GM19351 (cell line): ENCODE results near the gene TBX4.

ENCODE experiments used
- ATAC-seq: cut with Tn5 transposase; IDR thresholded peaks from one replicate; pipeline ENCODE4 v1.9.1; 2021; ENCODE audit warnings: mild to moderate bottlenecking, moderate library complexity; ENCODE audit not compliant: unreplicated experiment

TBX4 gene

DNA sequence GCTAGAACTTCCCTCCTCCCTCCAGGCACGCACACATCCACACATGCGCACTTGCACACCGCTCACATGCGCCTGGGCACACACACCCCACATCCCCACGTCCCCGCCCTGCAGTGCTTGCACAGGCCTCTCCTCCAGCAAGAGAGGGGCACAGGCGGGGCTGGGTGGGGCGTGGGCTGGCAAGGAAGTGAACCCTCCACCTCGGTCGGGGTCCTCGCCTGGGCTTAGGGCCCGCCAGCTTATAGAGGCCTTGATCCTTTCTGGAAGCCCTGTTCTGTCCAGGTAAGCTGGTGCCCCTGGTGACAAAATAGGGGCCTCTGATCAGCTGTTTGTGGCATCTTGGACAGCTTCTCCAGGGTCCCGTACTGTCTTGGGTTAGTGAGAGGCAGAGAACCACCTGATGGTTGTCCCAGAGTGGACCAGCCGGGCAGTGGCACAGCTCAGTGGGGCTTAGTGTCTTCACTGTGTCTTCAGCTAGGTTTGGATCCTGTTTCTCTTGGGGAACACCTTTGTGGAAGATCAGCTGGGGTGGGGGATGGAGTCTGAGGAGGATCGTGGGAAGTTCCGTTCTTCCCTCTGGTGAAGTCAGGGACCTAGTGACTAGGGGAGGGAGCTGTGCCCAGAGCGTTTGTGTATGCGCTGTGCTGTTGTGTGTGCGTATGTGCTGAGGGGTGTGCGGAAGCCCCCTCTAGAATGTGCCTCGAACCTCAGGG, 12.1 kb downstream of the TBX4 start:
- ATAC-seq: no peak

GRCh38 chr17:61464843-61465180, 12.6 kb downstream of the TBX4 start:
- ATAC-seq: no peak

GRCh38 chr17:61465550-61466237, 13.5 kb downstream of the TBX4 start:
- ATAC-seq: no peak

DNA sequence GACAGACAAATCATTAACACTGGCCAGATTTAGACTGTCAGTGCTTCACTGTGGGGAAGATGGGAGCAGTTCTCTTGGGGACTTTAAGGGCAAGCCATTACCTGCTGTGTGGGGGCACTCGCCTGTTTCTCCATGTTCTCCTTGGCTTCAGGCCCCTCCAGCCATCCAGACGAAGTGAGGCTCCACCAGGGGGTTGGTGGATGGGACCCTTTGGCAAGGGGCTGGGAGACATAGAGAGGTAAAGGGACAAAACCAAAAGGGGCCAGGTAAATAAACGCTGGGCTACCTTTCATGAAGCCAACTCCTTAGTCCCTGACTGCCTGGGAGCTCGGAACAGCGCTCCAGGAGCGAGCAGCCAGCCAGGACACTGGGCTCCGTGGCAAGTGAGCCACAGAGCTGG, 14.0 kb downstream of the TBX4 start:
- no peak for ATAC-seq

DNA sequence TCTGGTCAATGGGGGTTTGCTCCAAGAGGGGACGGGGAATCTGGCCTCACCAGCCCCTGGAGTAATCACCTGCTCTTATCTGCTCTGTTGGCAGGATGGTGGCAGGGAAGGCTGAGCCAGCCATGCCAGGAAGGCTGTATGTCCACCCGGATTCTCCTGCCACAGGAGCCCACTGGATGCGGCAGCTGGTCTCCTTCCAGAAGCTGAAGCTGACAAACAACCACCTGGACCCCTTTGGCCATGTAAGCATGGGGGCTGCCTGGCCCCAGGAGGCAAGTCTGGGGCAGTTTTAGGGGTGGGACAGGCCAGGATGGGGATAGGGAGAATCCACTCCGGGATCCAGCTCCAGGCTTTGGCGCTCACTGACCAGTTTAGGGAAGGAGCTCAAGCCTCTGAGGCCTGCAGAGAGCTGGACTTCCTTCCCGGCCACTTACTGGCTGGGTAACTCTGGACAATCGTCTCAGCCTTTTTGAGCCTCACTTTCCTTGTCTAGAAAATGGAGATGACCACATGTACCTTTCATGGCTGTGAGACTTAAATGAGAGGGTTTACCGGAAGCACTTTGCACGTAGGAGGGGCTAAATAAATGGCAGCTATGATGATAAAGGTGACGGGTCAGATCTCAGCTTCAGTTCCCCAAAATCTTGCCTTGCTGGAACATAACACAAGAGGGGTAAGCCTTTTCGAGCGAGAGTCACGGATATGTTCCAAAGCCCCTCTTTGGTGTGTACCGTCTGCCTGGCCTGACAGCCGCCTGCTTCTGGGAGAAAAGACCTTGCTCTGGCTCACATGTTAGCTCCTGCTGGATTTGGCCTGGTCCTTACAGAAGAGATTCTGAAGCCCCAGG, 15.4 kb downstream of the TBX4 start:
- ATAC-seq: no peak

DNA sequence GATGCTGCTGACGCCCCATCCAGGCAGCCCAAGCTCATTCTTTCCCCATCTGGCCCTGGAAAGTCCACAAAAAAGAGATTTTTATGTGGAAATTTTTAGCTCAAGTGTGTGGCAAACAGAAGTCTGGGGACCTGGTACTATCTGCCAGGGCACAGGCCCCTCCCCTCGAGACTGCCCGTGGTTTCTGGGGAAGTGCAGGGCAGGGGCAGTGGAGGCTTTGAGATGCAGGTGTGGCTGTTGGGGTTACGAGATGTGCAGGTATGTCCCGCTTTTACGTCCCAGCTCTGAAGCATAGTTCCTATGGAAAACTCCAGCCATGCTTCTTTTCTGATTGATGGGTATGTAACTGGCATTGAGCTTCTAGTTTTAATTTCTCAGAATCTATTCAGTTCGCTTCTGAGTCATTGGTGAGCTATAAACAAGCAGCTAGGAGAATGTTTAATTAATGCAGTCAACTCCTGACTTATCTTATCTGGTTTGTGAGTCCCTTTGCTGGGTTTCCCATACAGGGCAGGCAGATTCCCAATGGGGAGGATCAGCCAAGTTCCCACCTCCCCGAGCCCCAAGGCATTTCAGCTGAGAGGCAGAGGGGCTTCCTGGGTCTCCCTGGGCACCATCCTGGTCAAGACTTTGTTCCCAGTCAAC, 16.2 kb downstream of the TBX4 start:
- ATAC-seq: no peak

DNA sequence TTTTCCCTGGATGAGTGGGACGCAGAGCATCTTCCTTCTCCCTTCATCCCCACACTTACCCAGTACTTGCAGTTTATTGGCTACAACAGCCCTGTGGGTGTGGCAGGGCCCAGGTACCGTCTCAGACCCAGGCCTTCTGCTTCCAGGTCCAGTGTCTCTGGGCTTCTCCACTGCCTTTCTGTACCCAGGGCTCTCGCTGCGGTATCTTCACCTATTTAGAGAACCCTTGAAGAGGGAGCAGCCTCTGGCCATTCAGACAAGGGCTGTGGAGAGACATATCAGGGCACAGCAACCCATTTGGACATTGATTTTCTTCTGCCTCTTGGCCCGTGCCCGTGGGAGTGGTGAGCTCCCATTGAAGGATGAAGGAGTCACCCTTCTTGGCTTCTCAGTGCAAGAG, 17.3 kb downstream of the TBX4 start:
- no peak for ATAC-seq

- no peak for ATAC-seq
Observed at GRCh38 chr17:61469949-61470348, 17.7 kb downstream of the TBX4 start.

DNA sequence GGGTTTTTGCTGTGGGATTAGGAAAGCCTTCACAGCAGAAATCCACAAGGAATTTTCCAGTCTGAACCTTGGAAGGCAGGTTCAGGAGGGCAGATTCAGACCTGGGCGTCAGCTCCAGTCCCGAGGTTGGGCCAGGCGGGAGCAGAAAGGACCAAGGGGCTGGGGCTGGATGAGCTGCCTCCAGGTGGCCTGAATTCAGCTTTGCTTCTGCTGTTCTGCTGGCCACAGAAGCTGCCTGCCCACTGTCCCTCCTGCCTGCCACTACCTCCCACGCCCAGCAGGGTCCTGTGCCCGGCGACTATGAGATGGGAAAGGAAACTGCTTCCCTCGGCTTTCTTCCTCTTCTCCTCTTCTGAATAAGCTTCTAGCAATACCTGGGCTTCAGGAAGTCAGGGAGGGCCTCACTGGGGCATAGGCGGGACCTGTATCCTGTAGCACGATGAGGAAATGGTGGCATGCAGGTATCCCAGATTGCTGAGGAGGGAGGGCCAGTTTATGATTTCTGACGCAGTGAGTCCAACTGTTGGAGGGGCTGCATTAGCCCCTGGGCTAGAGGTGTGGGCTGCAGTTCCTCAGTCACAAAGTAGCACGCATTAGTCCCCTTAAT, 18.4 kb downstream of the TBX4 start:
- no peak for ATAC-seq

DNA sequence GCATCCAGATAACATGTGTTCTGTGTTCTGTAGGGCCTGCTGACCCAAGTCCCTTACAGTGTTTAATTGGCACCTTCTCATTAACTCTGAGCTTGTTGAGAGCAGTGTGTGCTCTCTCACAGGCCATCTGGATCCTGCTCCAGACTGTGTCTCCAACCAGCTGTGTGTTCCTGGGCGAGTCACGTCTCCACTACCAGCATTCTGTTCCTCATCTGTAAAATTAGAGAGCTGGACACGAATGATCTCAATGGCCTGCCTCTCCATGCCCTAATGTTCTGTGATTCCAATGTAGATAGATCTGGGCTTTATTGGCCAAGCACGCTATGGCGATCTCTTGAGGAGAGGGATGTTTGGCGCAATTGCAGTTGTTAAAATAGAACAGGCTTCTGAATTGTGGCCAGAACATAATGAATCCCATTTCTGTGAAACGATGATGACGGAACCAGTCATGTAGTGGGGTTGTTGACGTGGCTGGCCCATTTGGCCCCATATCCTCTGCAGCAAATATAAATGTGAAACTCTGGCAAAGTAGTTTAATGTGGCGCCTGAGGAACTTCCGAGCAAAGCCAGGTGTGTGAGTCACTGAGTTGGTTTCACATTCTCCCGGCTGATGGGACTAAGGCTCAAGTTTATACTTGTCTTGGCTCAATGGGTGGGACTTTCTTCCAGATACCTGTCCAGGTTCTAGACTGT, 22.2 kb downstream of the TBX4 start:
- no peak for ATAC-seq

DNA sequence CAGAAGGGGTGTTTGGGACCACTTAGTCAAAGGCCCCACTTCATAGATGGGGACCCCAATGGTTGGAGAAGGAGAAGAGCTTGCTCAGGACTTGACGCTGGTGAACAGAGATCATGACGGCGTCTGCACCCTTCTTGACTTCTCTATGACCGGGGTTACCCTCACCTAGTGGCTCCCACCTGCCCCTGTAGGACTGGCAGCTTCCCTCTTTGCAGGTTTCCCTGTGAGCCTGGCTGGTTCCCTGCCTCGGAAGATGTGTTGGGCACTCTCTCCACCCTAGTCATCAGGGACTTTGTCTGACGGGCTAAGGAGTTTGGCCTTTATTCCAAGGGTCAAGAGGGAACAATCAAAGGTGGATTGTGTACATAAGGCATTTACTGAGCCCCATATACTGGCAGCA, 22.7 kb downstream of the TBX4 start:
- ATAC-seq: no peak

DNA sequence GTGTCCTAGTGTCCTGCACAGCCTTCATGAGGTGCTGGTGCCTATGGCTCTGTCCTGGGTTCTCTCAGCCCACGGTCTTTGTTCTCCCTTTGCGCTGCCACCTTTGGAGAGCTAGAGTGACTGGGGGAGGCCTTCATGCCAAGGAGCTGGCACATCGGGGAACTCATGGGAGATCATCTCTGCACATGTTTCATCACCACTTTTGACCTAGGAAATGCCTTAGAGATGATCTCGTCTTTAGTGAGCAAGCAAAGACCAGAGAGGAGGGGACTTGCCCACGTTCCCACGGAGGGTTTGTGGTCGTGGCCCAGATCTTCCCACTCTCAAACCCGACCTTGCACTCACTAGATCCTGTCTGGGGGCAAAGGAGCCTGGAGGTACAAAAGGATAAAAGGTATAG, 23.5 kb downstream of the TBX4 start:
- ATAC-seq: no peak

DNA sequence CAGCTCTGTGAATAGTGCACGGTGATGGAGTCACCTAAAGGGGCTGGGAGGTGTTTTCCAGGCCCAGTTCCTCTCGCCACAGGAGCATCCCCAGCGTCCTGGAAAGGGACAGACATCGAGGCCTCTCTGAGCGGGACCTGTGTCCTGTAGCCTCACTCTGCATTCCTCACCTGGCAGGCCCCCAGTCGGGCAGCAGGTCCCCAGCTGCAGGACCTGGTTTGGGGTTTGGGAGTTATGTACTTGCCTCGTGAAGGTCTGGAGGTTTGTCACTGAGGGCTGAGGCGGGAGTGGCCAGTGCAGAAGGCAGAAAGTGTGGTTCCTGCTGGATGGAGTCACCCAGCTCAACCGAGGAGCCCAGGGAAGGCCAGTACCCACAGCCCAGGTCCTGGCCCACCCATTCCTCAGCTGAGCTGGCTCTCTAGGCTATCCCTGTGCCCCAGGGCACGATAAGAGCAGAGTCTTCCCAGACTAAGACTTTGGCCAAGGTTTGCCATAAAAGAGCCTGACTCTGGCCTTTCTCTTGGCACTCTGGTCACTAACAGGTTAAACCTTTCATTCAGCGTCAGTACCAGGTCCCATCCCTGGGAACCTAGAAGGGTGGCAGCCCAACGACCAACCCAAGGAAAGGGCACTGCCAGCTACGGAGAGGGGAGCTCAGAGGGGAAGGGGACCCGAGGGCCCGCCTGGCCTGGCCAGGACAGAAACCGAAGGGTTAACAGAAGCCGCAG, 24.4 kb downstream of the TBX4 start:
- ATAC-seq: no peak

GRCh38 chr17:61477204-61477834, 25.1 kb downstream of the TBX4 start:
- no peak for ATAC-seq

GRCh38 chr17:61478026-61478789, 26.0 kb downstream of the TBX4 start:
- no peak for ATAC-seq

DNA sequence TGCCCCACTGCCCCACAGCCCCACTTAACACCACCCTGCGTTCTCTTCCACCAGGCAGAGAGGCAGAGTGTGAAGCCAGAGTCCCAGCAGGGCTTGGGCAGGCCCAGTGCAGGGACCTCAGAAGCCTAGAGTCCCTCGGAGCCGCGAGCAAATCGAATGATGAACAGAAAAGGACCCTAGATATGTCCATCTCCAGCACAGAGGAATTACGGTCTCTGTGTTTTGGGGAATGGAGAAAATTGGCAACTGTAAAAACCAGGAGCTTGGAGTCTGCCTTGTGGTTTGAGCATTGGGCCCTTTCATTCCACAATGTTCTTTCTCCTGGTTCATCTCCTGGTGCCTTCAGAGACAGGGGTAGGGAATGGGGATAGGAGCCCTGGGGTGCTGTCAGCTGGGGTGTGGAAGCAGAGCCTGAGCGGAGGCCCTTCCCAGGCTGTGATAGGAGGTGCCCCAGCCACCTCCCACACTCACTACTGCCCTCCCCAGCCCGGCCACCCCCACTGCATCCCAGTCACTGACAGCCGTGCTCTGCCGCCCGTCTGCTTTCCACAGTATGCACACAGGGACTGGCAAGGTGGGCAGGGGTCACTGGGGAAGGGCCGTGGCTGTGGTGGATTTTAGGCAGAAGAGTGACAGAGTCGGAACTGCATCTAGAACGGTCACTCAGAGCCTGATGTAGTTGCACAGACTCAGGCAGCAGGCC, 26.7 kb downstream of the TBX4 start:
- ATAC-seq: no peak

DNA sequence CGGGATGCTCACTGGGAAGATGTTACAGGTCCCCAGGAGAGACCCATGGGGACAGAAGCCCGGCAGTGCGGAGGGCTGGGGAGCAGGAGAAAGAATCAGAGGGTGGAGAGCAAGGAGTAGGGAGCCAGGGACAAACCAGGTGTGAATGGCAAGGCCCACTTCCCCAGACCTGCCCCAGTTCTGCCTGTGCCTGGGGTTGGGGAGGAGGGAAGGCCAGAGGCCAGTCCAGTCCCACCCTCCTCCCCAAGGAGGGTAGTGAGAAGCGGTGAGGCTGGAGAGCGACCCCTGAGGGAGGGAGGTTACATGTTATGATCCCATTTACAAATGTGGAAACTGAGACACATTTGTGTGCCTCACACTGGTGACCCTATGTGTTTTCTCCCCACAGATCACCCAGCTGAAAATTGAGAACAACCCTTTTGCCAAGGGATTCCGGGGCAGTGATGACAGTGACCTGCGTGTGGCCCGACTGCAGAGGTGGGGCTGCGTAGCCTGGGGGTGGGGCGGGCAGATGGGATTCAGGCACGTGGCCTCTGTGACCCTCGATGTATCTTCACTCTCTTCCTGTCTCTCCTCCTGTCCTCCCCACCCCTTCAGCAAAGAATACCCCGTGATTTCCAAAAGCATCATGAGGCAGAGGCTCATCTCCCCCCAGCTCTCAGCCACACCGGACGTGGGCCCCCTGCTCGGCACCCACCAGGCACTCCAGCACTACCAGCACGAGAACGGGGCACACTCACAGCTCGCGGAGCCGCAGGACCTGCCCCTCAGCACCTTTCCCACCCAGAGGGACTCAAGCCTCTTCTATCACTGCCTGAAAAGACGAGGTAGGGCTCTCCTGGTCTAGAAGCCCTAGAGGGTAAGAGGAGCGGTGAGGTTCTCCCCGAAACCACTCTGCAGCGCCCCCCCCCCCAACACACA, 27.5 kb downstream of the TBX4 start:
- no peak for ATAC-seq
